ENCODE measurements around the gene EIF3A. TPM values are rescaled to one million over a fixed set of nuclear protein-coding genes. Genes with fewer than 3 reads are reported as not detected.
A peak's percentile ranks its signal among the peaks of the same experiment; 100 is the strongest.
"Not testable (repeated sequence)": the region's sequence is repeated elsewhere in the genome, so short reads cannot be mapped to it uniquely, and the experiment has no call there.

Gene EIF3A
- total RNA-seq, 2 donors from 2014 or later = 93.8 to 155 TPM

GRCh38 chr10:119105155-119105554, 24.5 kb upstream of the EIF3A start:
- no peak for ATAC-seq (replicated peaks)
- H3K27ac Mint-ChIP-seq = peak overlapping the region; percentile 78
- no peaks in the 10 kb centered on the region for H3K27me3 Mint-ChIP-seq
- peak overlapping the region; percentile 79 for H3K4me3 Mint-ChIP-seq
- H3K9me3 Mint-ChIP-seq = no peaks in the 10 kb centered on the region
- peaks cover 10% of the 10 kb centered on the region for H3K4me1 Mint-ChIP-seq
- H3K36me3 Mint-ChIP-seq (ENCODE audit: low read depth) = peaks cover 28% of the 10 kb centered on the region

GRCh38 chr10:119104654-119105015, 24.0 kb upstream of the EIF3A start:
- H3K4me3 Mint-ChIP-seq = peak overlapping the region; percentile 79
- peaks cover 22% of the 10 kb centered on the region for H3K36me3 Mint-ChIP-seq (ENCODE audit: low read depth)
- H3K4me1 Mint-ChIP-seq = peaks cover 10% of the 10 kb centered on the region
- H3K27me3 Mint-ChIP-seq = no peaks in the 10 kb centered on the region
- H3K27ac Mint-ChIP-seq = no peak overlapping the region
- H3K9me3 Mint-ChIP-seq = no peaks in the 10 kb centered on the region
- ATAC-seq (replicated peaks) = no peak

DNA sequence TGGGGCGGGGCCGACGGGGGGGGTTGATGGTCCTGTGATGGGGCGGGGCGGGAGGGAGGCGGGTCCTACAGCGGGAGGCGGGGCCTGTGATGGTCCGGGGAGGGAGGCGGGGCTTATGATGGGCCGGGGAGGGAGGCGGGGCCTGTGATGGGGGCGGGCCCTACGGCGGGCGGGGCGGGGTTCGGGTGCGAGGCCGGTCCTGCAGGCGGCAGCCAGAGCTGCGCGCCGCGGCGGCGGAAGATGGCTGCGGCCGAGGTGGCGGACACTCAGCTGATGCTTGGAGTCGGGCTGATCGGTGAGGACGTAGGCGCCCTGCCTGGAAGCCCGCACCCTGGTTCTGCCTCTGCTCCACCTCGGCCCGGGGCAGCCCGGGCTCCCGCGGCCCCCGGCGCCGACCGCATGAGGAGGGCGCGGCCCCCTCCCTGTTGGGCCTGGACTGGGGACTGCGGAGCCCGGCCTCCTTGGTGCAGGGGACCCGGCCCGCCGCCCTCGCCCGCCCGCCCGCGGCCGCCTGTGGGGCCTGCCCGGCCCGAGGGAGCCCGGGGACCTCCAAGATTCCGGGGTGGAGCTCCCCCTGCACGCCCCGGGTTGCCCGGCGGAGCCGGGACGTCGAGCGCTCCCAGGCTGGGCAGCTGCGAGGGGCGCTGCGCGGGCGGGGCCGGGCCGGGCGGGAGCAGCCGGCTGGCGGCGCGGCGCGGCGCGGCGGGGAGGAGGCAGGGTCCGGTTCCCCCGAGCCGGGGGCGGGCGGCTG, 23.5 kb upstream of the EIF3A start, which contains the start of gene DENND10:
Gene DENND10, plus strand, starts transcription at position 211 of the 751 bp plus-strand sequence. Its CDS starts 30 bp downstream, at position 241.
- Mint-ChIP-seq H3K4me1 (peaks cover 10% of the 10 kb centered on the region), H3K27me3 (no peaks in the 10 kb centered on the region), H3K4me3 (peak within 1 kb of the TSS; percentile 79), H3K27ac (peak within 1 kb of the TSS; percentile 78), H3K36me3 (ENCODE audit: low read depth) (peaks cover 17% of the 10 kb centered on the region), H3K9me3 (no peaks in the 10 kb centered on the region)
- ATAC-seq (replicated peaks) = peak; percentile 90

DNA sequence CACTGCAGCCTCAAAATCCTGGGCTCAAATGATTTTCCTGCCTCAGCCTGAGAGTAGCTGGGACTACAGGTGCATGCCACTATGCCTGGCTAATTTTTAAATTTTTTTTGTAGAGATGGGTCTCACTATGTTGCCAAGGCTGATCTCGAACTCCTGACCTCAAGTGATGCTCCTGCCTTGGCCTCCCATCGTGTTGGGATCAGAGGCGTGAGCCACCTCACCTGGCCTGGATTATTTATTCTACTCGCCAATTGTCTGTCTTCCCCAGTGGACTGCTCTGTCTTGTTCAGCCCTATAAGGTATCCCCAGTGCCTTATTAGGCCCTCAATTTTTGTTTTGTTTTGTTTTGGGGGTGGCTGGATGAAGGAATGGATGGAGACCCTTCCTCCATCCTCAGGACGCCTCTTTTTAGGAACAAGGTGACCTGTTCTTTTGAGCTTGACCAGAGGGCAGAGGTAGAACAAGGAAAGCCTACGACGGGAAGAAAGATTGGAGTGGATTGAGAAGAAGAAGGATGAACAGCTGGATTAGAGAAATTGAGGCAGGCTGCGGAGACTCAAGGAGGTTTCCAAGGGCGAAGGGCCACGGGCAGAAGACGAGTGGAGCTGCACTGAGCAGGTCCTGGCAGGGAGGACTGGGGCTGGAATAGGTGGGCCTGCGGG, 22.8 kb upstream of the EIF3A start:
- peak overlapping the region; percentile 53 for H3K4me3 Mint-ChIP-seq

GRCh38 chr10:119101366-119102098, 20.9 kb upstream of the EIF3A start:
- H3K27me3 Mint-ChIP-seq = no peaks in the 10 kb centered on the region
- ATAC-seq (replicated peaks) = no peak
- peaks cover 10% of the 10 kb centered on the region for H3K4me1 Mint-ChIP-seq
- no peaks in the 10 kb centered on the region for H3K9me3 Mint-ChIP-seq
- H3K4me3 Mint-ChIP-seq = no peak overlapping the region
- H3K27ac Mint-ChIP-seq = no peak overlapping the region
- H3K36me3 Mint-ChIP-seq (ENCODE audit: low read depth) = no peaks in the 10 kb centered on the region

More for the DNA sequence above, 22.8 kb upstream of the EIF3A start:
- peak overlapping the region; percentile 2 for H3K27ac Mint-ChIP-seq
- H3K4me1 Mint-ChIP-seq = peaks cover 10% of the 10 kb centered on the region
- no peaks in the 10 kb centered on the region for H3K9me3 Mint-ChIP-seq
- ATAC-seq (replicated peaks) = no peak
- no peaks in the 10 kb centered on the region for H3K27me3 Mint-ChIP-seq
- H3K36me3 Mint-ChIP-seq (ENCODE audit: low read depth) = peaks cover 11% of the 10 kb centered on the region

DNA sequence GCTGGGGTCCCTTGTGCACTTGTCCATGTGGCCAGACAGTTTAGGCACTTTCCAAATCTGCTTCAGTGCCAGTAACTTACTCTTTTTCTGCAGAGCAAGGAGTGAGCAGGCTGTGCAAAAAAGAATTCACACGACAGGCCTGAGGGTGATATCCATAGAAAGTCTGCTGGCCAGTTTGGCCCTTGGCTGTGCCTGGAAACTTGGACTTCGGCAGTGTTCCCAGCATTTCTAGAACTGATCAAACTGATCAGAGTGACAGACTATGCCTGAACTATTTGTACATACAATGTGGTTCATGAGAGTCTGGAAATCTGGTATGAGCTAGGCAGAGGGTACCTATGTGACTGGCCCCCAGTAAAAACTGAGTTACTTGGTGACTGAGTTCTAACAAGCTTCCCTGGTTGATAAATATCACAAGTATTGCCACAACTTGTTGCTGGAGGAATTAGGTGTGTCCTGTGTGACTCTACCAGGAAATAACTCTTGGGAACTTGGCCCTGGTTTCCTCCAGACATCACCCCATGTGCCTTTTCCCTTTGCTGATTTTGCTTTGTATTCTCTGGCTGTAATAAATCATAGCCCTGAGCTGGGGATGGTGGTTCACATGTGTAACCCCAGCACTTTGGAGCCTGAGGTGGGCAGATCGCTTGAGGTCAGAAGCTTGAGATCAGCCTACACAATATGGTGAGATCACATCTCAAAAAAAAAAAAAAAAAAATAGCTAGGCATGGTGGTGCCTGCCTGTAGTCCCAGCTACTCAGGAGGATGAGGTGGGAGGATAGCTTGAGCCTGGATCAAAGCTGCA, 20.0 kb upstream of the EIF3A start:
- Mint-ChIP-seq H3K4me1 (peaks cover 17% of the 10 kb centered on the region), H3K36me3 (ENCODE audit: low read depth) (no peaks in the 10 kb centered on the region), H3K27me3 (no peaks in the 10 kb centered on the region), H3K9me3 (no peaks in the 10 kb centered on the region), H3K27ac (no peak overlapping the region), H3K4me3 (no peak overlapping the region)
- ATAC-seq (replicated peaks) = no peak

DNA sequence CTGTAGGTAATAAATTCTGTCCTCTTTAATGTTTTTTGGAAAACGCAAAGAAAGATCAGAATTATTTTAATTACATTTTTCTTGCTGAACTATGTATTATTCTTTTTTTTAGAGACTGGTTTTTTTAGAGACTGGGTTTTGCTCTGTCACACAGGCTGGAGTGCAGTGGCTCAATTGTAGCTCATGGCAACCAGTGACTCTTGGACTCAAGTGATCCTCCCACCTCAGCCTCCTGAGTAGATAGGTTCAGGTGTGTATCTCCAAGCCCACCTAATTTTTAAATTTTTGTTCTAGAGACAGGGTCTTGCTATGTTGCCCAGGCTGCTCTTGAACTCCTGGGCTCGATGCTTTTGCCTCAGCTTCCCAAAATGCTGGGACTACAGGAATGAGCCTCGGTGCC, 18.0 kb upstream of the EIF3A start:
- H3K4me3 Mint-ChIP-seq = no peak overlapping the region
- no peaks in the 10 kb centered on the region for H3K27me3 Mint-ChIP-seq
- peaks cover 20% of the 10 kb centered on the region for H3K4me1 Mint-ChIP-seq
- no peak overlapping the region for H3K27ac Mint-ChIP-seq
- H3K9me3 Mint-ChIP-seq = no peaks in the 10 kb centered on the region
- no peaks in the 10 kb centered on the region for H3K36me3 Mint-ChIP-seq (ENCODE audit: low read depth)
- no peak for ATAC-seq (replicated peaks)

DNA sequence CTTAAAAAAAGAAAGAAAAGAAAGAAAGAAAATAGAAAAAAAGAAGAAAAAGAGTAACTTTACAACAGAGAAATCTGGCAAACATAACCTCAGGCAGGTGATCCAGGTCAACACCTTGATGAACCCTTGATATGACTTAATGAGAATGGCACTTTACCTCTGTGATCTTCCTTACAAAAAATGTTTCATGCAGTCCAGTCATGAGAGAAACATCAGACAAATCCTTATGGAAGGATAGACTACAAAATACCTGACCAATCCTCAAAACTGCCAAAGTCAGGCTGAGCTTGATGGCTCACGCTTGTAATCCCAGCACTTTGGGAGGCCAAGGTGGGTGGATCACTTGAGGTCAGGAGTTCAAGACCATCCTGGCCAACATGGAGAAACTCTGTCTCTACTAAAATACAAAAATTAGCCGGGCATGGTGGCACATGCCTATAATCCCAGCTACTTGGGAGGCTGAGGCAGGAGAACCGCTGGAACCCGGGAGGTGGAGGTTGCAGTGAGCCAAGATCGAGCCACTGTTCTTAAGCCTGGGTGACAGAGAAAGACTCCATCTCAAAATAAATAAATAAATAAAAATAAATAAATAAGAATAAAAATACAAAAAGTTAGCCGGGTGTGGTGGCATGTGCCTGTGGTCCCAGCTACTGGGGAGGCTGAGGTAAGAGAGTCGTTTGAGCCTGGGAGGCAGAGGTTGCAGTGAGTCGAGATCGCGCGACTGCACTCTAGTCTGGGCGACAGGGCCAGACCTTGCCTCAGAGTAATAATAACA, 16.2 kb upstream of the EIF3A start:
- not testable (repeated sequence) for H3K4me3 Mint-ChIP-seq; H3K9me3 Mint-ChIP-seq; H3K27me3 Mint-ChIP-seq; H3K36me3 Mint-ChIP-seq (ENCODE audit: low read depth); ATAC-seq (replicated peaks)
- peaks cover 21% of the 10 kb centered on the region for H3K4me1 Mint-ChIP-seq
- H3K27ac Mint-ChIP-seq = peak overlapping the region; percentile 62

DNA sequence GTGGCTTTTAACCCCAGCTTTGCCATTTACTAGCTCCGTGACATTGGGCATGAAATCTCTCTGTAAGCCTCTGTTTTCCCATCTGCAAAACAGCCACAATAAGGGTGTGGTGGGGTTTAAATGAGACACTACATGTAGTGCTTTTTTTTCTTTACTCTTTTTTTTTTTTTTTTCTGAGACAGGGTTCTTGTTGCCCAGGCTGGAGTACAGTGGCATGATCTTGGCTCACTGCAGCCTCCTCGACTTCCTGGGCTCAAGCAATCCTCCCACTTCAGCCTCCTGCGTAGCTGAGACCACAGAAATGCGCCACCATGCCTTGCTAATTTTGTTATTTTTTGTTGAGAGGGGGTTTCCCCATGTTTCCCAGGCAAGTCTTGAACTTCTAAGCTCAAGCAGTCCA, 15.0 kb upstream of the EIF3A start:
- peaks cover 24% of the 10 kb centered on the region for H3K4me1 Mint-ChIP-seq
- peak overlapping the region; percentile 57 for H3K4me3 Mint-ChIP-seq
- H3K27ac Mint-ChIP-seq = peak overlapping the region; percentile 62

GRCh38 chr10:119090968-119091367, 10.4 kb upstream of the EIF3A start:
- H3K4me3 Mint-ChIP-seq = peak overlapping the region; percentile 68
- no peaks in the 10 kb centered on the region for H3K27me3 Mint-ChIP-seq
- H3K27ac Mint-ChIP-seq = peak overlapping the region; percentile 92

More for the DNA sequence above, 15.0 kb upstream of the EIF3A start:
- peak; percentile 40 for ATAC-seq (replicated peaks)
- Mint-ChIP-seq H3K27me3 (no peaks in the 10 kb centered on the region), H3K9me3 (no peaks in the 10 kb centered on the region), H3K36me3 (ENCODE audit: low read depth) (no peaks in the 10 kb centered on the region)

GRCh38 chr10:119090026-119090795, 9.6 kb upstream of the EIF3A start:
- no peaks in the 10 kb centered on the region for H3K27me3 Mint-ChIP-seq
- H3K27ac Mint-ChIP-seq = peak overlapping the region; percentile 92
- peaks cover 35% of the 10 kb centered on the region for H3K4me1 Mint-ChIP-seq
- peak overlapping the region; percentile 68 for H3K4me3 Mint-ChIP-seq
- no peaks in the 10 kb centered on the region for H3K9me3 Mint-ChIP-seq
- H3K36me3 Mint-ChIP-seq (ENCODE audit: low read depth) = no peaks in the 10 kb centered on the region
- ATAC-seq (replicated peaks) = peak; percentile 93

More at GRCh38 chr10:119090968-119091367, 10.4 kb upstream of the EIF3A start:
- Mint-ChIP-seq H3K36me3 (ENCODE audit: low read depth) (no peaks in the 10 kb centered on the region), H3K9me3 (no peaks in the 10 kb centered on the region), H3K4me1 (peaks cover 43% of the 10 kb centered on the region)
- peak; percentile 81 for ATAC-seq (replicated peaks)

- no peak for ATAC-seq (replicated peaks)
- H3K27ac Mint-ChIP-seq = no peak overlapping the region
- H3K27me3 Mint-ChIP-seq = no peaks in the 10 kb centered on the region
- H3K36me3 Mint-ChIP-seq (ENCODE audit: low read depth) = no peaks in the 10 kb centered on the region
- H3K9me3 Mint-ChIP-seq = no peaks in the 10 kb centered on the region
- peaks cover 34% of the 10 kb centered on the region for H3K4me1 Mint-ChIP-seq
- H3K4me3 Mint-ChIP-seq = no peak overlapping the region
These were observed 6.8 kb upstream of the EIF3A start for GRCh38 chr10:119087271-119087882.
